D721Med (cell line): Measurements from ENCODE around the gene IL4I1.

ENCODE experiments used
- DNase-seq: peaks from one replicate; pipeline ENCODE4 v3.0.0; 2011; ENCODE audit warnings: low spot score; ENCODE audit not compliant: insufficient read length
- FAIRE-seq: peaks from 2 replicates; lab custom pipeline; 2011; peaks lifted over from hg19 to GRCh38; lab: Jason Lieb, UNC
- CTCF ChIP-seq: IDR thresholded peaks from 2 replicates; pipeline ENCODE4 v1.5.1; 2012; ENCODE audit warnings: mild to moderate bottlenecking, control low read depth; ENCODE audit not compliant: insufficient read depth; ENCODE audit errors: missing control alignments

Gene IL4I1

GRCh38 chr19:49908480-49909420, 12.1 kb upstream of the IL4I1 start:
- DNase-seq = no peak
- no peak for TF ChIP-seq CTCF

GRCh38 chr19:49907745-49908446, 11.2 kb upstream of the IL4I1 start:
- DNase-seq = no peak
- no peak for FAIRE-seq
- TF ChIP-seq CTCF = no peak

More at GRCh38 chr19:49908480-49909420, 12.1 kb upstream of the IL4I1 start:
- FAIRE-seq = no peak

GRCh38 chr19:49906879-49907564, 10.3 kb upstream of the IL4I1 start:
- TF ChIP-seq CTCF = no peak
- DNase-seq (no peak), FAIRE-seq (no peak)

GRCh38 chr19:49904136-49904535, 7.4 kb upstream of the IL4I1 start:
- FAIRE-seq = no peak
- no peak for TF ChIP-seq CTCF
- no peak for DNase-seq

GRCh38 chr19:49895566-49896297, 955 bp downstream of the IL4I1 start:
- no peak for FAIRE-seq
- TF ChIP-seq CTCF = no peak

GRCh38 chr19:49894879-49895565, 1.7 kb downstream of the IL4I1 start:
- no peak for FAIRE-seq
- no peak for TF ChIP-seq CTCF
- no peak for DNase-seq

More at GRCh38 chr19:49895566-49896297, 955 bp downstream of the IL4I1 start:
- no peak for DNase-seq
